Coronary artery (tissue), 2 donors: Measurements from ENCODE around the gene EPN3.

Experiments
- DNase-seq: peaks from one replicate; pipeline ENCODE4 v3.0.0-alpha.2; 2017; ENCODE audit warnings: low spot score
- H3K27ac ChIP-seq, 2 donors: fragments of 200-600 bp; sonication (generic); one replicate each; pipeline ENCODE4 v1.5.1; 2016 to 2019
- H3K4me3 ChIP-seq: fragments of 200-600 bp; sonication (generic); 2 replicates; pipeline ENCODE4 v1.5.1; 2016; ENCODE audit warnings: mild to moderate bottlenecking, moderate library complexity
- TF ChIP-seq, protein P1 (sequence below): fragments of 200-600 bp; sonication (generic); IDR thresholded peaks from one replicate; pipeline ENCODE4 v1.5.1; 2019; ENCODE audit warnings: antibody characterized with exemption

The EPN3 gene

DNA sequence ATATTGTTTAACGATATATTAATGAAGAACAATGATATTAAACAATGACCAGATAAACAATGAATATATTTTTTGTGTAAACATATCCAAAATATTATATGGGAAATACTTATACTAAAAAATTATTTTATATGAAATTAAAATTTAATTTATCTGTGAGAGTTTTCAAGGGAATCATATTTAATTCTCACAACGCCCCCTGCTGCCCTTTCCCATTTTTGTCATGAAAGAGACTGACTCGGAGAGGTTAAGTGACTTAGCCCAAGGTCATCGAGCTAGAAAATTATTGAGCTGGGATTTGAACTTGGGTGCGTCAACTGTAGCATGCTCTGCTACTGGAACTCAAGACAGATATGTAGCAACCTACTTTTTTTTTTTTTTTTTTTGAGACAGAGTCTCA is 31.5 kb upstream of the EPN3 start:
- TF ChIP-seq, protein P1, sequence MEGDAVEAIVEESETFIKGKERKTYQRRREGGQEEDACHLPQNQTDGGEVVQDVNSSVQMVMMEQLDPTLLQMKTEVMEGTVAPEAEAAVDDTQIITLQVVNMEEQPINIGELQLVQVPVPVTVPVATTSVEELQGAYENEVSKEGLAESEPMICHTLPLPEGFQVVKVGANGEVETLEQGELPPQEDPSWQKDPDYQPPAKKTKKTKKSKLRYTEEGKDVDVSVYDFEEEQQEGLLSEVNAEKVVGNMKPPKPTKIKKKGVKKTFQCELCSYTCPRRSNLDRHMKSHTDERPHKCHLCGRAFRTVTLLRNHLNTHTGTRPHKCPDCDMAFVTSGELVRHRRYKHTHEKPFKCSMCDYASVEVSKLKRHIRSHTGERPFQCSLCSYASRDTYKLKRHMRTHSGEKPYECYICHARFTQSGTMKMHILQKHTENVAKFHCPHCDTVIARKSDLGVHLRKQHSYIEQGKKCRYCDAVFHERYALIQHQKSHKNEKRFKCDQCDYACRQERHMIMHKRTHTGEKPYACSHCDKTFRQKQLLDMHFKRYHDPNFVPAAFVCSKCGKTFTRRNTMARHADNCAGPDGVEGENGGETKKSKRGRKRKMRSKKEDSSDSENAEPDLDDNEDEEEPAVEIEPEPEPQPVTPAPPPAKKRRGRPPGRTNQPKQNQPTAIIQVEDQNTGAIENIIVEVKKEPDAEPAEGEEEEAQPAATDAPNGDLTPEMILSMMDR, result no peak
- H3K27ac ChIP-seq, result no peak overlapping the region
- DNase-seq, result no peak

DNA sequence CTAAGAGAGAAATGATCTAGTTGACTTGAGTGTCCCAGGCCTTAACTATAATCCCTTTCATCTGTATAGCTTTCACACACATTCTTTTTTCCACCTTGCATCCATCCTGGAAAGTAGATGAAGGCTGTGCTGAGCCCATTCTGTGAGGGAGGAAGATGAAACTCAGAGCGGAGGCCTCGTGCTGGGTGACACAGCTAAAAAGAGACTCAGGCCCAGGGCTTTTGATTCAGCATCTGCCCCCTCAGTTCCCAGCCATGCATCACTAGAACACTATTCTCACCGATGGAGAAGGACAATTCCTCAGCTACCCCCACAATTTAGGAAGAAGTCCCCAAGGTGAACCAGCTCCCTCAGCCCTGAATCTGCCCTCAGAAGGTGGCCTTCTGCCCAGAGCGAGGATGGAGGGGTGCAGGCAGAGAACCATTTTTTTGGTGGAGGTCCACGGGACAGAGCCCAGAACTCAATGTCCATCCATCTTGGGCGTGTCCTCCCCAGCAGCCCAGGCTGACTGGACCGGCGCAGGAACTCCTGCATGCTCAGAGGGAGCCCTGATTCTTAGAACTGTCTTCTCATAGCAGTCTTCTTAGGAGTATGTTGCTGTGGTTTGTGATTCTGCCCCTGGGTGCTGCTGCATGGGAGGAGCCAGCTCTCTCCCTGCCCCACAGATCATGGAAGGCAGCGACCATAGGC is 30.1 kb upstream of the EPN3 start:
- Histone ChIP-seq H3K4me3 (no peak overlapping the region), H3K27ac (no peak overlapping the region)
- DNase-seq, result no peak
- TF ChIP-seq, protein P1, result no peak

More for the DNA sequence above, 31.5 kb upstream of the EPN3 start:
- H3K4me3 ChIP-seq, result no peak overlapping the region

DNA sequence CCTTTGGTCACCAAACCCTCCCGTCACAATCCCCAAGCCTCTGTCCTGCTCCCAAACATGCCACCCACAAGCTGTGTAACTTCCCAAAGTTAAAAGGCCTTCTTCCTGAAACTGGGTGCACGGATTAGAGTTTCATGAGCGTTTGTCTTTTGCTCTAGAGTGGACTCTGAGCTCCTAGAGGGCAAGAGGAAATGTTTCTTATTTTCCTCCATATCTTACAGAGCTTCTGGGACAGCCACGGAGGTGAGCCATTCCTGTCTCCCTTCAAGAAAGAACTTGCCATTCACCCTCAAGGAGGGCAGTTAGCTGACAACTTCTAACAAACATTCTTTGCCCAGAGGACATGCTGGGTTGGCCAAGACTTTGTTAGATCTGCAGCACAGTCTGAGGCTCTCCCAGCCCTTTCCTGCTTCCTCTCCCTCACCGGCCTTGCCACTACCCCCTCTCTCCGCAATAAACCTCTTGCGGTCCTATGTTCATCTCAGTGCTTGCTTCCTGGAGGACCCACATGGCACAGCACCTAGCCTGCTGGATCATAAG is 26.9 kb upstream of the EPN3 start:
- Histone ChIP-seq H3K4me3 (no peak overlapping the region), H3K27ac (no peak overlapping the region)
- DNase-seq, result no peak
- TF ChIP-seq, protein P1, result no peak

DNA sequence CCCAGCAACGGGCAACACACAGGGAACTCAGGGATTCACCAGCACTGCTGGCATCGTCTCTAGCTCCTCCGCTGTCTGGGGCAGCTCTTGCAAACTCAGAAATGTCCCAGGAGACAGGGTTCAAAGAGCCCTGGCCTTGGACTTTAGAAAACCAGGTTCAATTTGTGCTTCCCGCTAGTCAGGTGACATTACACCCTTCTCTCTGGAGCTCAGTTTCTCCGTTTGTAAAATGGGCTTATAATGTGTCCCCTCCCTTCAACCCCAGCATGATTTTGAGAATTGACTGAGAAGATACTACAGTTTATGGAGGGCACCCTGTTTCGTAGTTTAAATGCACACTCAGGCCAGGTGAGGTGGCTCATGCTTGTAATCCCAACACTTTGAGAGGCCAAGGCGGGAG is 26.2 kb upstream of the EPN3 start:
- no peak for DNase-seq
- TF ChIP-seq, protein P1, result no peak
- Histone ChIP-seq H3K27ac (no peak overlapping the region), H3K4me3 (no peak overlapping the region)

DNA sequence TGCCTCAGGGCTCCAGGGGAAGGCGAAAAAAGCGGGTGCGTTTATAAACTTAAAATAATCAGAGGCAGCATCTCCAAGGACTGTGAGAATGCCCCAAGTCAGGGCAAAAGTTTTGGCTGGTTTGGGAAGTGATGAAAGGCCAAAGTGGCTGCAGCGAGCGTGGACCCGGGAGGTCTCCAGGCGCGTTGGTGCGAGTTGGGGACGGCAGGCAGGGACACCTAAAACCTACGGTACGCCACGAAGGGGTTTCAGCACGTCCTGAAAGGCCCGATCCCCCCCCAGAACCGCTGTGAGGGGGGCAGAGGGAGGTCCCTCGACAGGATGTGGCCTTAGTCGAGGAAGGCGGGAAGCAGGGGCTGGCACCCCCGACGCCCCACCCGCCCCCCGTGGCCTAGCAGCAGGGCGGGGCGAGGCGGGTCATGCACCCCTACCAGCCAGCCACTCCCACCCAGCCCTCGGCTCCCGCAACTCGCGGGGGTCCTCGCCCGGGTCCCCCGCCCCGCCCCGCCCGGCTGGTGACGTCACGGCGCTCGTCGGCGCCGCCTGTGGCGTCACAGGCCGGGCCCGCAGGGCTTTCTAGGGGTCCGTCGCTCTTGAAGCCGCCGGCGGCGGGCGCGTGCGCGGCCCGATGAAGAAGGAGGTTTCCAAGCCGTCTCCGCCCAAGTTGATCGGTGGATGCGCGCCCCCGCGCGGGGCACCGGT is 24.5 kb upstream of the EPN3 start, which contains the start of gene MYCBPAP:
Gene MYCBPAP (plus strand): TSS at position 569 of the 702 bp plus-strand sequence. CDS start 236 bp downstream, outside the sequence.
- peak; percentile 83 for DNase-seq
- peak within 1 kb of the TSS; percentile 92 for H3K4me3 ChIP-seq
- H3K27ac ChIP-seq, result peak within 1 kb of the TSS; percentile 72 to 86
- TF ChIP-seq, protein P1, result no peak

DNA sequence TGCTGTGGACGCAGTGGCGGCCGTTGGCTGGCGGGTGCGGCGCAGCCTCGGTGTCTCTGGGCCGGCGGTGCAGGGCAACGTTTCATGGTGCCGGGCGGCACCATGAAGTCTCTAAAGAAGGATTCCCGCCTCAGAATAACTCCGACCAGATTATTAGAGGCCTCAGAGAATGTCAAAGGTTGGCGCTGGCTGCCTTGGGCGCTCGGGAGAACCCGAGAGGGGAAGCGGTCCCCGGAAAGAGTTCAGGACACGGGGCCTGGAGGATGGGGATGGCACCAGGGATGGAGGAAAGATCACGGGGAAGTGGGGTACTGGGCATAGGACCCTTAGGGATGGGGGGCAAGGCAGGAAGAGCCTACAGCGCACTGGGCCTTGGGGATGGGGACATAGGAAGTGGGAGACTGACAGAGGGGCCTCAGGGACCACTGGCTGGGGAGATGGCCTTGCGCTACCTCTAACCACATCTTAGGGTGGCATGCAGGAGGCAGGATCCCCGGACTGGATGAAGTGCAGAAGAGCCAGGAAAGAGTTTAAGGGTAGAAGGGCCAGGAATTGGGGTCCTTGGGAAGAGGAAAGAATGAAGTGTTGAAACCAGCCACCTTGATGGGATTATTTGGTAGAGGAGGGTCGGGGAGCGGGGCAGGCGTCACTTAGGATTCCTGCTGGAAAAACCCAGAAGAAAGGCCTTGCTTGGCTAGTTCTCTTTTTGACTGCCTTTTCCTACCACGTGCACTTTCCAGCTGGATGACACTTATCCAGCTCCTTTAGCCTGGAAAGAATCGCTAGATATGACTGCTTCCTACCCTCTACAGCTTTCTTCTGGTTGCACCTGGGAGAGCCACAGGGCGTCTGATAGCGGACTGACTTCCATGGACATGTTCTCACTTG is 23.7 kb upstream of the EPN3 start:
- peak; percentile 72 for DNase-seq
- TF ChIP-seq, protein P1, result no peak
- Histone ChIP-seq H3K27ac (peak overlapping the region; percentile 72 to 86), H3K4me3 (peak overlapping the region; percentile 92)
